Measurements from ENCODE around the gene ATP10A.

ATP10A gene

GRCh38 chr15:25844981-25845680 is 18.0 kb downstream of the ATP10A start:
- TF ChIP-seq, protein P1, sequence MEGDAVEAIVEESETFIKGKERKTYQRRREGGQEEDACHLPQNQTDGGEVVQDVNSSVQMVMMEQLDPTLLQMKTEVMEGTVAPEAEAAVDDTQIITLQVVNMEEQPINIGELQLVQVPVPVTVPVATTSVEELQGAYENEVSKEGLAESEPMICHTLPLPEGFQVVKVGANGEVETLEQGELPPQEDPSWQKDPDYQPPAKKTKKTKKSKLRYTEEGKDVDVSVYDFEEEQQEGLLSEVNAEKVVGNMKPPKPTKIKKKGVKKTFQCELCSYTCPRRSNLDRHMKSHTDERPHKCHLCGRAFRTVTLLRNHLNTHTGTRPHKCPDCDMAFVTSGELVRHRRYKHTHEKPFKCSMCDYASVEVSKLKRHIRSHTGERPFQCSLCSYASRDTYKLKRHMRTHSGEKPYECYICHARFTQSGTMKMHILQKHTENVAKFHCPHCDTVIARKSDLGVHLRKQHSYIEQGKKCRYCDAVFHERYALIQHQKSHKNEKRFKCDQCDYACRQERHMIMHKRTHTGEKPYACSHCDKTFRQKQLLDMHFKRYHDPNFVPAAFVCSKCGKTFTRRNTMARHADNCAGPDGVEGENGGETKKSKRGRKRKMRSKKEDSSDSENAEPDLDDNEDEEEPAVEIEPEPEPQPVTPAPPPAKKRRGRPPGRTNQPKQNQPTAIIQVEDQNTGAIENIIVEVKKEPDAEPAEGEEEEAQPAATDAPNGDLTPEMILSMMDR (IDR thresholded peaks at IDR 0.05), result no peak

GRCh38 chr15:25844542-25844941 is 18.6 kb downstream of the ATP10A start:
- Histone ChIP-seq H3K4me3 (peak overlapping the region in 1 of 2 donors; percentile 2), H3K27ac (peak overlapping the region; percentile 68 to 75), H3K9me3 (no peaks in the 10 kb centered on the region), H3K4me1 (peaks cover 0 to 75% (median 46%) of the 10 kb centered on the region in 4 donors), H3K27me3 (no peaks in the 10 kb centered on the region), H3K36me3 (no peaks in the 10 kb centered on the region)
- TF ChIP-seq, protein P1 (IDR thresholded peaks at IDR 0.05), result no peak
- intact Hi-C loops (cut with DNase I; ENCODE audit: low total_unique reads), result no loop called here
- no peak for DNase-seq

More at GRCh38 chr15:25844981-25845680, 18.0 kb downstream of the ATP10A start:
- H3K27me3 ChIP-seq, result no peaks in the 10 kb centered on the region
- no peaks in the 10 kb centered on the region for H3K36me3 ChIP-seq
- intact Hi-C loops (cut with DNase I; ENCODE audit: low total_unique reads), result no loop called here
- peaks cover 0 to 81% (median 49%) of the 10 kb centered on the region in 4 donors for H3K4me1 ChIP-seq
- no peak for DNase-seq
- H3K4me3 ChIP-seq, result peak overlapping the region in 1 of 2 donors; percentile 2
- no peaks in the 10 kb centered on the region for H3K9me3 ChIP-seq
- peak overlapping the region; percentile 68 to 75 for H3K27ac ChIP-seq

DNA sequence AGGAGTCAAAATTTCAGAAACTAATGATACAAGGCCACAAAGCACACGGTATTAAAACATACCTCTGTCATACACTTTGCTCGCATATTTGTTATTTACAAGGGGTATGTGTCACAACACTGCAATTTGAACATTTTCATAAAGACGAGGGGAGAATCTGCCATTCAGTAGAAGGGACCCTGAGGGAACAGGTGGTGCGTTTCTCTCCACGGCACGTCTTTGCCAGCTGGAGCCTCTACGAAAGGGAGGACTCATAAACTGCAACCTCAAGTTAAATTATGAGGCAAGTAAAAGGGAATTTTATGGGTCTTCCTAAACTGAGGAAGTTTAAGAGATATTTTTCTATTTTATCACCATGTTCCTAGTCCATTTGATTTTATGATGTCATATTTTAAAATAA is 19.1 kb downstream of the ATP10A start:
- Histone ChIP-seq H3K36me3 (no peaks in the 10 kb centered on the region), H3K9me3 (no peaks in the 10 kb centered on the region), H3K4me3 (no peak overlapping the region), H3K4me1 (peaks cover 0 to 72% (median 41%) of the 10 kb centered on the region in 4 donors), H3K27me3 (no peaks in the 10 kb centered on the region), H3K27ac (peak overlapping the region; percentile 68 to 75)
- TF ChIP-seq, protein P1 (IDR thresholded peaks at IDR 0.05), result no peak
- no peak for DNase-seq
- intact Hi-C loops (cut with DNase I; ENCODE audit: low total_unique reads), result no loop called here

DNA sequence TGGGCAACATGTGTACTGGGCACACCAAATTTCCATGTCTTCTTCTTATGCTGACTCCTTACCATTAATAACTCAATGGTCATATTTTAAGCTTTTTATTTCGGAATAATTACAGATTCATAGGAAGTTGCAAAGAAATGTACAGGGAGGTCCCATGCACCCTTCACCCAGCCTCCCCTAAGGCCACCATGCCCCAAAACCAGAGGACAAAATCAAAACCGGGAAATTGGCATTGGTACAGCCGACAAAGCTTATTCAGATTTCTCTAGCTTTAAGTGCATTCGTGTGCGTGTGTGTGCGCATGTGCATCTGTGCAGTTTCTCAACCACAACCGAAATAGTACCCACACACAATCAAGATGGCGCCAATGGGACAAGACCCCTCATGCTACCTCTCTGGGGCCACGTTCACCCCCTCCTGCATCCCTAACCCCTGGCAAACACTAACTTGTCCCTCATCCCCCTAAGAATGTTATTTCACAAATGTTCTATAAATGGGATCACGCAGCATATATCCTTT is 23.4 kb downstream of the ATP10A start:
- DNase-seq, result no peak
- Histone ChIP-seq H3K36me3 (no peaks in the 10 kb centered on the region), H3K27ac (no peak overlapping the region), H3K9me3 (no peaks in the 10 kb centered on the region), H3K27me3 (no peaks in the 10 kb centered on the region), H3K4me3 (no peak overlapping the region), H3K4me1 (peaks cover 0 to 50% (median 27%) of the 10 kb centered on the region in 4 donors)
- TF ChIP-seq, protein P1 (IDR thresholded peaks at IDR 0.05), result no peak
- intact Hi-C loops (cut with DNase I; ENCODE audit: low total_unique reads), result no loop called here

DNA sequence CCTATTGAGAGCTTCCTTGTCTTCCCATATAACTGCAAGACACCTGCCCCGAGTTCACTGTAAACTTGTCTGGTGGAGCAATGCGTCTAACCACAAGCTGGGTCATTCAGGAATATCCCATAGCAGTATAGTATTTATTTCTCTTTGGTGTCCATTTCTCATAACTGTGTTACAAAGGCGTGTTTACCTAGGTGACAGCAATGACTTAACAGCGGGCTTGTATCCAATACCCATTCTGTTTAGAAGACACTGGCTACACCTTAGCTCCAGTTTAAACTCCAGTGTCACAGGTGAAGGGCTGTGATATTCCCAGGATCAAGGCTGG is 24.3 kb downstream of the ATP10A start:
- Histone ChIP-seq H3K36me3 (no peaks in the 10 kb centered on the region), H3K27ac (no peak overlapping the region), H3K4me3 (no peak overlapping the region), H3K4me1 (peaks cover 0 to 41% (median 22%) of the 10 kb centered on the region in 4 donors), H3K9me3 (no peaks in the 10 kb centered on the region), H3K27me3 (no peaks in the 10 kb centered on the region)
- TF ChIP-seq, protein P1 (IDR thresholded peaks at IDR 0.05), result no peak
- no peak for DNase-seq
- intact Hi-C loops (cut with DNase I; ENCODE audit: low total_unique reads), result no loop called here
